Measurements from ENCODE around the gene ELSPBP1. TPM values are rescaled to one million over a fixed set of nuclear protein-coding genes. Genes with fewer than 3 reads are reported as not detected.

Gene ELSPBP1
- total and polyA plus RNA-seq, 4 donors = not detected

GRCh38 chr19:47998800-47999199 is 4.4 kb downstream of the ELSPBP1 start:
- Histone ChIP-seq H3K27ac (ENCODE audit: low read depth in 1 of 2, low read length in 1 of 2) (no peak overlapping the region), H3K4me1 (ENCODE audit: control insufficient read depth in 5 of 5, insufficient read depth in 5 of 5, low read length in 5 of 5) (no peaks in the 10 kb centered on the region), H3K36me3 (ENCODE audit: control insufficient read depth in 4 of 4, insufficient read depth in 4 of 4, low read length in 4 of 4) (no peaks in the 10 kb centered on the region), H3K9me3 (ENCODE audit: control insufficient read depth in 4 of 4, insufficient read depth in 3 of 4, low read length in 3 of 4) (peaks cover 0 to 4% (median 0%) of the 10 kb centered on the region in 4 donors), H3K9ac (ENCODE audit: insufficient read depth in 1 of 2, low read length in 2 of 2) (no peak overlapping the region), H3K27me3 (ENCODE audit: control insufficient read depth in 3 of 3, insufficient read depth in 3 of 3, low read length in 2 of 3) (no peaks in the 10 kb centered on the region), H3K4me3 (no peak overlapping the region)
- 81 to 87% methylated on average over 6 of the region's 6 CpGs for WGBS, 2 donors
- TF ChIP-seq CTCF (IDR thresholded peaks at IDR 0.05; ENCODE audit: control extremely low read depth, extremely low read depth) = no peak
- DNase-seq (no peak), ATAC-seq (ENCODE audit: insufficient read depth, low FRiP score) (no peak)

- Histone ChIP-seq H3K9me3 (ENCODE audit: control insufficient read depth in 4 of 4, insufficient read depth in 3 of 4, low read length in 3 of 4) (peaks cover 0 to 4% (median 0%) of the 10 kb centered on the region in 4 donors), H3K36me3 (ENCODE audit: control insufficient read depth in 4 of 4, insufficient read depth in 4 of 4, low read length in 4 of 4) (no peaks in the 10 kb centered on the region), H3K9ac (ENCODE audit: insufficient read depth in 1 of 2, low read length in 2 of 2) (no peak overlapping the region), H3K27ac (ENCODE audit: low read depth in 1 of 2, low read length in 1 of 2) (no peak overlapping the region), H3K4me1 (ENCODE audit: control insufficient read depth in 5 of 5, insufficient read depth in 5 of 5, low read length in 5 of 5) (no peaks in the 10 kb centered on the region), H3K4me3 (no peak overlapping the region), H3K27me3 (ENCODE audit: control insufficient read depth in 3 of 3, insufficient read depth in 3 of 3, low read length in 2 of 3) (no peaks in the 10 kb centered on the region)
- ATAC-seq (ENCODE audit: insufficient read depth, low FRiP score) (no peak), DNase-seq (no peak)
- WGBS, 2 donors = 83 to 85% methylated on average over 6 of the region's 6 CpGs
- TF ChIP-seq CTCF (IDR thresholded peaks at IDR 0.05; ENCODE audit: control extremely low read depth, extremely low read depth) = no peak
These were observed 6.4 kb downstream of the ELSPBP1 start for GRCh38 chr19:48000846-48001245.

- Histone ChIP-seq H3K27me3 (ENCODE audit: control insufficient read depth in 3 of 3, insufficient read depth in 3 of 3, low read length in 2 of 3) (no peaks in the 10 kb centered on the region), H3K36me3 (ENCODE audit: control insufficient read depth in 4 of 4, insufficient read depth in 4 of 4, low read length in 4 of 4) (no peaks in the 10 kb centered on the region), H3K9ac (ENCODE audit: insufficient read depth in 1 of 2, low read length in 2 of 2) (no peak overlapping the region), H3K4me1 (ENCODE audit: control insufficient read depth in 5 of 5, insufficient read depth in 5 of 5, low read length in 5 of 5) (no peaks in the 10 kb centered on the region), H3K4me3 (no peak overlapping the region), H3K27ac (ENCODE audit: low read depth in 1 of 2, low read length in 1 of 2) (no peak overlapping the region), H3K9me3 (ENCODE audit: control insufficient read depth in 4 of 4, insufficient read depth in 3 of 4, low read length in 3 of 4) (peaks cover 0 to 4% (median 0%) of the 10 kb centered on the region in 4 donors)
- ATAC-seq (ENCODE audit: insufficient read depth, low FRiP score) (no peak), DNase-seq (no peak)
- WGBS, 2 donors = 71 to 78% methylated on average over 6 of the region's 6 CpGs
- no peak for TF ChIP-seq CTCF (IDR thresholded peaks at IDR 0.05; ENCODE audit: control extremely low read depth, extremely low read depth)
These were observed 9.8 kb downstream of the ELSPBP1 start for GRCh38 chr19:48004236-48004635.

- no peaks in the 10 kb centered on the region for H3K36me3 ChIP-seq (ENCODE audit: control insufficient read depth in 4 of 4, insufficient read depth in 4 of 4, low read length in 4 of 4)
- DNase-seq (no peak), ATAC-seq (ENCODE audit: insufficient read depth, low FRiP score) (no peak)
- WGBS, 2 donors = 78 to 83% methylated on average over 6 of the region's 6 CpGs
- no peak overlapping the region for H3K9ac ChIP-seq (ENCODE audit: insufficient read depth in 1 of 2, low read length in 2 of 2)
- no peak overlapping the region for H3K27ac ChIP-seq (ENCODE audit: low read depth in 1 of 2, low read length in 1 of 2)
- no peaks in the 10 kb centered on the region for H3K4me1 ChIP-seq (ENCODE audit: control insufficient read depth in 5 of 5, insufficient read depth in 5 of 5, low read length in 5 of 5)
- no peaks in the 10 kb centered on the region for H3K27me3 ChIP-seq (ENCODE audit: control insufficient read depth in 3 of 3, insufficient read depth in 3 of 3, low read length in 2 of 3)
- no peak overlapping the region for H3K4me3 ChIP-seq
- H3K9me3 ChIP-seq (ENCODE audit: control insufficient read depth in 4 of 4, insufficient read depth in 3 of 4, low read length in 3 of 4) = no peaks in the 10 kb centered on the region
- TF ChIP-seq CTCF (IDR thresholded peaks at IDR 0.05; ENCODE audit: control extremely low read depth, extremely low read depth) = no peak
These were observed 12.3 kb downstream of the ELSPBP1 start for GRCh38 chr19:48006762-48007161.

All from lung (tissue), 12 donors.